Measurements from ENCODE around the gene DHRS2. TPM values are rescaled to one million over a fixed set of nuclear protein-coding genes. Genes with fewer than 3 reads are reported as not detected.

DHRS2 gene
- polyA plus RNA-seq, 1 donor (not counting 4 experiments of a cell fraction or from before 2014, with no cell fraction given), result 0.14 TPM

DNA sequence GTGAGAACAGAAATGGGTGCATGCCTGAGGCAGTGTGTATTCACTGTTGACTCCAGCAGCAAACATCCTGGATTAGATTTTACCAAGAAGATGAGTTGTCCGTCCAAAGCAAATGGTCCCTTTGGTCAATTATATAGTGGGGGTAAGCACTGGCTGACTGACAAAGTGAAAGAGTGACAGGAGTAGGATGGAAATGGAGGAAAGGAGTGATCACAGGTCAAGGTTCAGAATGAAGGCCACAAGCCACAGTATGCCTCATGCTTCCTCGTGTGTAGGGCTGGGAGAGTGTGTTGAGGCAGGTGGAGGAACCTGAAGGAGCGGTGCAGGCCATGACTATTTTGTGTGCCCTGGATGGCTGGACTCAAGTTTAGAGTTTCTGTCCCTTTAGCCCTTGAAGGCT is 14.3 kb downstream of the DHRS2 start:
- Histone ChIP-seq H3K79me2 (ENCODE audit: control insufficient read depth, insufficient read depth, low read length) (no peaks in the 10 kb centered on the region), H3K27me3 (ENCODE audit: control insufficient read depth, extremely low read depth, insufficient read depth, low read length) (peaks cover 4% of the 10 kb centered on the region), H3K27ac (ENCODE audit: control insufficient read depth, insufficient read depth, low read length) (no peak overlapping the region), H3K36me3 (ENCODE audit: control insufficient read depth in 2 of 2, extremely low read depth in 1 of 2, insufficient read depth in 2 of 2, low read length in 2 of 2) (no peaks in the 10 kb centered on the region), H4K20me1 (ENCODE audit: control insufficient read depth, extremely low read depth, insufficient read depth, low read length) (no peaks in the 10 kb centered on the region), H3K9me1 (ENCODE audit: control insufficient read depth, extremely low read depth, insufficient read depth, low read length) (no peaks in the 10 kb centered on the region), H2AFZ (ENCODE audit: control insufficient read depth, low read length) (no peak overlapping the region), H3K4me1 (ENCODE audit: control insufficient read depth, extremely low read depth, insufficient read depth, low read length) (no peaks in the 10 kb centered on the region), H3K4me2 (ENCODE audit: control insufficient read depth, extremely low read depth, insufficient read depth, low read depth, low read length) (no peak overlapping the region), H3K4me3 (ENCODE audit: control insufficient read depth in 2 of 3, extremely low read depth in 1 of 3, insufficient read depth in 2 of 3, low read depth in 1 of 3, low read length in 3 of 3) (no peak overlapping the region), H3K9ac (ENCODE audit: control insufficient read depth, extremely low read depth, insufficient read depth, low read length) (no peak overlapping the region), H3K9me3 (ENCODE audit: control insufficient read depth, low read depth, low read length) (no peaks in the 10 kb centered on the region)
- no peak for DNase-seq (ENCODE audit: low read depth, low spot score)
- TF ChIP-seq EZH2 (IDR thresholded peaks at IDR 0.05; ENCODE audit: low read length) (no peak), CTCF (optimal IDR thresholded peaks at IDR 0.05 in 1 of 3, IDR thresholded peaks at IDR 0.05 in 1 of 3, conservative IDR thresholded peaks at IDR 0.05 in 1 of 3; ENCODE audit: extremely low read depth in 1 of 3, insufficient read depth in 2 of 3, low read length in 3 of 3) (no peak)
- dilution Hi-C loops (cut with MboI; ENCODE audit: extremely low pct_ligation_motif_present, low sequenced_read_pairs), result no loop called here
- FAIRE-seq, result no peak

GRCh38 chr14:23653051-23653450 is 16.9 kb downstream of the DHRS2 start:
- DNase-seq (ENCODE audit: low read depth, low spot score) (no peak), FAIRE-seq (no peak)
- no peak overlapping the region for H2AFZ ChIP-seq (ENCODE audit: control insufficient read depth, low read length)
- H3K4me3 ChIP-seq (ENCODE audit: control insufficient read depth in 2 of 3, extremely low read depth in 1 of 3, insufficient read depth in 2 of 3, low read depth in 1 of 3, low read length in 3 of 3), result no peak overlapping the region
- H3K9me1 ChIP-seq (ENCODE audit: control insufficient read depth, extremely low read depth, insufficient read depth, low read length), result no peaks in the 10 kb centered on the region
- dilution Hi-C loops (cut with MboI; ENCODE audit: extremely low pct_ligation_motif_present, low sequenced_read_pairs), result no loop called here
- no peaks in the 10 kb centered on the region for H3K27me3 ChIP-seq (ENCODE audit: control insufficient read depth, extremely low read depth, insufficient read depth, low read length)
- no peak overlapping the region for H3K4me2 ChIP-seq (ENCODE audit: control insufficient read depth, extremely low read depth, insufficient read depth, low read depth, low read length)
- no peaks in the 10 kb centered on the region for H3K4me1 ChIP-seq (ENCODE audit: control insufficient read depth, extremely low read depth, insufficient read depth, low read length)
- no peaks in the 10 kb centered on the region for H3K9me3 ChIP-seq (ENCODE audit: control insufficient read depth, low read depth, low read length)
- no peaks in the 10 kb centered on the region for H3K36me3 ChIP-seq (ENCODE audit: control insufficient read depth in 2 of 2, extremely low read depth in 1 of 2, insufficient read depth in 2 of 2, low read length in 2 of 2)
- H3K79me2 ChIP-seq (ENCODE audit: control insufficient read depth, insufficient read depth, low read length), result no peaks in the 10 kb centered on the region
- no peak for TF ChIP-seq EZH2 (IDR thresholded peaks at IDR 0.05; ENCODE audit: low read length)
- TF ChIP-seq CTCF (optimal IDR thresholded peaks at IDR 0.05 in 1 of 3, IDR thresholded peaks at IDR 0.05 in 1 of 3, conservative IDR thresholded peaks at IDR 0.05 in 1 of 3; ENCODE audit: extremely low read depth in 1 of 3, insufficient read depth in 2 of 3, low read length in 3 of 3), result no peak
- H3K27ac ChIP-seq (ENCODE audit: control insufficient read depth, insufficient read depth, low read length), result no peak overlapping the region
- no peaks in the 10 kb centered on the region for H4K20me1 ChIP-seq (ENCODE audit: control insufficient read depth, extremely low read depth, insufficient read depth, low read length)
- H3K9ac ChIP-seq (ENCODE audit: control insufficient read depth, extremely low read depth, insufficient read depth, low read length), result no peak overlapping the region

Data from keratinocyte (primary cell).